ENCODE data around the gene ANKS1A. TPM values are rescaled to one million over a fixed set of nuclear protein-coding genes. Genes with fewer than 3 reads are reported as not detected.

ANKS1A gene
- total and polyA plus RNA-seq, 7 experiments from 2014 or later = 2.1 to 14.8 (median 9.6) TPM

DNA sequence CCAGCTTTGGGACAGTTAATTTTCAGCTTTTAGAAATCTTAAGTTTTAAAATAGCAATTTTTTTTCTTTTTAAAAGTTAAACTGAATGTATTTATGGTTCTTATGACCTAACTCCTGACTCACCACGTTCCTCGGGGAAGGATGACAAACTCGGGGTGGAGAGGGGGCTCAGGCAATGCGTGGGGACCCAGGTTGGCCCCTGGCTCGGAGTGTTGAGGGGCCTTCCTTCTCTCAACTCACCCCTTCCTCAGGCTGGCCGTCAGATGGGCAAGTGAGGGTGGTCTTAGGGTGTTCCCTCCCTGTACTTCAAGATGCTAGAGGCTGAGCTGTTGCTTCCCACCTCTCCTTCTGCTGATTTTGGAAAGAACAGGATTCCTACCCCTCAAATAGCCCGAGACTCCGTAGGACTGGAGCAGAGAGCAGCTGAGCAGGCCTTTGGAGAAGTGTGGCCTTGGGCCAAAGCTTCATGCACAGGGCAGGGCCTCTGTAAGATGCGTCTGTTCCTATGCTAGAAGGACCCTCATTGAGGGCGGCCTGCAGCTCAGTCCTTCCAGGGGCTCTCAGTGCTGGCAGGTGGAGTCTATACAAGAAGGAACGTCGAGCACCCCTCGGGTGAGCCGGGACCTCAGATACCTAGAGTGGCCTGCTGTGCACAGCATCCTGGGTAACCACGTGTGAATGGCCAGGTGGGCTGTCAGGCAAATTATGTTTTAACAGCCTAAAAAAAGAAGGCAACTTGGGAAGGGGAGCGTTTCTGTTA lies 172.8 kb downstream of the ANKS1A start:
- peaks cover 0 to 18% (median 4%) of the 10 kb centered on the region in 7 donors for H3K4me1 Mint-ChIP-seq

DNA sequence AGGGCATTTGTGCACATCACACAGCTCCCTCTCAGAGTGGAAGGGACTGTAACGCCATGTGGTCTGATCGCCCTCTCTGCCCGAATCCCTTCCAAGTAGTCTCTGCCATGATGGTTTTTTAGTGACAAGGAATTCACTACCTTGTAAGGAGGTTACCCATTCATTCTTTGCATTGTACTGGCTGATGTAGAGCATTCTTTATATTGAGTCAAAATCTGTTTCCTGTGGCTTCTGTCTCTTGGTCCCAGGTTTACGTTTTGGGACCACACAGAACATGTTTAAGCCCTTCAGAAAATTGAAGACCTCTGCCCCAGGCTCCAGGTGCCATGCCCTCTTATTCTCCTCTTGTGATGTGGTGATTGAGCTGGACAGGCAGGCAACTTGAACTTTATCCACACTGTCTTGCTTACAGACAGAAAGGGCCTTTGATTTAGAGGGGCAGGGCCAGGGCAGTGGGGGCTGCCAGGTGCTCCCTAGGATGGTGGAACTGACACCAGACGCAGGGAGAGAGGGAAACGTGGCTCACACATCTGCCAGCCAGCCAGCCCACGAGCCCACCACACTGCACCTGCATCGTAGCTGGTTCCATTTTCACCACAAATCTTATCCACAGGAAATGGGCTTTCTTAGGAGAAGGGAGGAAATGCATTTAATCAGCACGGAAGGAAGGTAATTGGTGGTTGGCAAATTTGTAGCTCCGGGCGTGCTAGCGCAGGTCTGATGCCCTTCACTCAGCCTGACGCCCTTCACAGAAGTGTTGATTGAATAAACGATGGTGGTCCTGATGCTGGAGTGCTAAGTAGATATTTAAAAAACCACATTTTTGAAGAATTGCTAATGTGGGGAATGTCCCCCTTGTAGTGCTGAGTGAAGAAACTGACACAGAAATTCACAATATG lies 173.9 kb downstream of the ANKS1A start:
- no peak overlapping the region for H3K4me3 ChIP-seq (ENCODE audit: low read length)
- H3K27me3 ChIP-seq (ENCODE audit: control insufficient read depth in 2 of 2, insufficient read depth in 2 of 2, low read length in 2 of 2) = no peaks in the 10 kb centered on the region
- peaks cover 0 to 52% (median 3%) of the 10 kb centered on the region in 5 donors for H3K36me3 Mint-ChIP-seq
- no peak for DNase-seq
- H3K4me3 Mint-ChIP-seq = no peak overlapping the region
- H3K36me3 ChIP-seq (ENCODE audit: control insufficient read depth in 2 of 3, insufficient read depth in 3 of 3, low read length in 3 of 3) = peaks cover 0 to 72% (median 0%) of the 10 kb centered on the region in 3 experiments
- H3K9me3 ChIP-seq (ENCODE audit: control insufficient read depth in 2 of 3, low read length in 3 of 3) = no peaks in the 10 kb centered on the region
- CTCF ChIA-PET = no interaction called here
- intact Hi-C loops (cut with micrococcal nuclease) = no loop called here
- POLR2A ChIA-PET = no interaction called here
- peaks cover 0 to 18% (median 4%) of the 10 kb centered on the region in 7 donors for H3K4me1 Mint-ChIP-seq
- no peaks in the 10 kb centered on the region for H3K9me3 Mint-ChIP-seq
- H3K4me1 ChIP-seq (ENCODE audit: control insufficient read depth in 2 of 2, insufficient read depth in 2 of 2, low read length in 2 of 2) = peaks cover 0 to 6% of the 10 kb centered on the region in 2 donors
- peak overlapping the region in 1 of 9 donors; percentile 30 for H3K27ac Mint-ChIP-seq
- no peak for ATAC-seq
- H3K27ac ChIP-seq (ENCODE audit: low read depth, low read length) = no peak overlapping the region
- no peaks in the 10 kb centered on the region for H3K27me3 Mint-ChIP-seq

More for the DNA sequence above, 172.8 kb downstream of the ANKS1A start:
- ATAC-seq (no peak), DNase-seq (no peak)
- ChIA-PET CTCF (no interaction called here), POLR2A (interaction anchor here (0.7 kb wide), 1 partner anchor 9 kb away, joined by 3 read pairs; no protein-coding TSS in a partner anchor)
- Mint-ChIP-seq H3K4me3 (no peak overlapping the region), H3K36me3 (peaks cover 0 to 51% (median 3%) of the 10 kb centered on the region in 5 donors), H3K27me3 (no peaks in the 10 kb centered on the region), H3K9me3 (no peaks in the 10 kb centered on the region), H3K27ac (peak overlapping the region in 1 of 9 donors; percentile 67)
- Histone ChIP-seq H3K4me1 (ENCODE audit: control insufficient read depth in 2 of 2, insufficient read depth in 2 of 2, low read length in 2 of 2) (peaks cover 0 to 6% of the 10 kb centered on the region in 2 donors), H3K36me3 (ENCODE audit: control insufficient read depth in 2 of 3, insufficient read depth in 3 of 3, low read length in 3 of 3) (peaks cover 0 to 79% (median 0%) of the 10 kb centered on the region in 3 experiments), H3K4me3 (ENCODE audit: low read length) (no peak overlapping the region), H3K9me3 (ENCODE audit: control insufficient read depth in 2 of 3, low read length in 3 of 3) (no peaks in the 10 kb centered on the region), H3K27ac (ENCODE audit: low read depth, low read length) (no peak overlapping the region), H3K27me3 (ENCODE audit: control insufficient read depth in 2 of 2, insufficient read depth in 2 of 2, low read length in 2 of 2) (no peaks in the 10 kb centered on the region)
- intact Hi-C loops (cut with micrococcal nuclease) = no loop called here

DNA sequence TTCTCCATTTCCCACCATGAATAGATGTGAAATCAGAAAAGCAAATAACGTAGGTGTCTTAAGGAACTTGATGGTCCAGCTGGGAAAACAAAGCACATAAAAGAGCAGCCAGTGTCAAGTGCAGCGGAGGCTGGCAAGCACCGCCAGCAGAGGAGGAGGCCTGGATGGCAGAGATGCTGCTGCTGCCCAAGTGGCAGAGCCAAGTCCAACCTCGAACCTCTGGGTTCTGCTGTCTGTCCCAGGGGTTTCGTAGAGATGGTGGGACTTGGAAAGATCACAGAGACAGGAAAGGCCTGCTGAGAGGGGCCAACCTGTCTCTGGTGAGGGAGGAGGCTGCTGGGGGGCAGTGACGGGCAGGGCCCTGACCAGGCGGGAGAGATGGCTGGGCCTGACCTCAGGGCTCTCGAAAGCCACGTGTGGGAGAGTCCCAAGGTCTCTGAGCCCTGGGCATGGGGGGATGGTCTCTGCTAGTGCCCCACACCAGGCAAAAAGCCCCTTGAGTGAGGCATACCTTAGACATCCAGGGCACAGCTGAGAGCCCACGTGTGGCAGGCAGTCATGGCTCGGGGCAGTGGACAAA lies 174.7 kb downstream of the ANKS1A start:
- Histone ChIP-seq H3K27me3 (ENCODE audit: control insufficient read depth in 2 of 2, insufficient read depth in 2 of 2, low read length in 2 of 2) (no peaks in the 10 kb centered on the region), H3K4me3 (ENCODE audit: low read length) (no peak overlapping the region), H3K27ac (ENCODE audit: low read depth, low read length) (no peak overlapping the region), H3K9me3 (ENCODE audit: control insufficient read depth in 2 of 3, low read length in 3 of 3) (no peaks in the 10 kb centered on the region), H3K36me3 (ENCODE audit: control insufficient read depth in 2 of 3, insufficient read depth in 3 of 3, low read length in 3 of 3) (peaks cover 0 to 72% (median 0%) of the 10 kb centered on the region in 3 experiments), H3K4me1 (ENCODE audit: control insufficient read depth in 2 of 2, insufficient read depth in 2 of 2, low read length in 2 of 2) (peaks cover 0 to under 1% of the 10 kb centered on the region in 2 donors)
- intact Hi-C loops (cut with micrococcal nuclease) = no loop called here
- H3K27me3 Mint-ChIP-seq = no peaks in the 10 kb centered on the region
- CTCF ChIA-PET = no interaction called here
- H3K4me3 Mint-ChIP-seq = no peak overlapping the region
- ATAC-seq (no peak), DNase-seq (no peak)
- POLR2A ChIA-PET = no interaction called here
- H3K9me3 Mint-ChIP-seq = no peaks in the 10 kb centered on the region
- H3K4me1 Mint-ChIP-seq = peaks cover 0 to 15% (median under 1%) of the 10 kb centered on the region in 7 donors
- H3K27ac Mint-ChIP-seq = no peak overlapping the region
- H3K36me3 Mint-ChIP-seq = peaks cover 0 to 46% (median under 1%) of the 10 kb centered on the region in 5 donors

DNA sequence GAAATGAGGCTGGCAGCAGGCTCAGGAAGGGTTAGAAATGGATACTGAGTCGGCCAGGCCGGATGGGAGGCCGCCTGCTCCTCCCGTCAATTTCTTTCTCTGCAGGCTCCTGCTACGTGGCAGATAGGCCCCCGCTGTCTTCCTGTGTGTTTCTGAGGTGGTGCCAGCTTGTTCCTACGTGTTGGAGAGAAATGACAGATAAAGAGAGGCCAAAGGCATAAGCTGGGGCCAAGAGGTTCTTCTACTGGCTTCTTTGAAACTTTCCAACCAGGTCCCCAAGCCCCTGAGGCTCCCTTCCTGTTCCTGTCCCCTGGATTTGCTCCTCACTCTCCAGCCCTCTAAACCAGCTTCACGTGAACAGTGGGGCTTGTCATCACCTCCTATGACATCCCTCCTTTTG lies 175.2 kb downstream of the ANKS1A start:
- no peaks in the 10 kb centered on the region for H3K4me1 ChIP-seq (ENCODE audit: control insufficient read depth in 2 of 2, insufficient read depth in 2 of 2, low read length in 2 of 2)
- POLR2A ChIA-PET = interaction anchor here (0.6 kb wide), 1 partner anchor 1339 kb away, joined by 3 read pairs; no protein-coding TSS in a partner anchor
- CTCF ChIA-PET = no interaction called here
- H3K4me1 Mint-ChIP-seq = peaks cover 0 to 13% (median 0%) of the 10 kb centered on the region in 7 donors
- no peak overlapping the region for H3K4me3 ChIP-seq (ENCODE audit: low read length)
- no peak for DNase-seq
- no peak overlapping the region for H3K27ac Mint-ChIP-seq
- no peak for ATAC-seq
- no peaks in the 10 kb centered on the region for H3K9me3 ChIP-seq (ENCODE audit: control insufficient read depth in 2 of 3, low read length in 3 of 3)
- H3K27ac ChIP-seq (ENCODE audit: low read depth, low read length) = no peak overlapping the region
- intact Hi-C loops (cut with micrococcal nuclease) = no loop called here
- H3K9me3 Mint-ChIP-seq = no peaks in the 10 kb centered on the region
- no peaks in the 10 kb centered on the region for H3K27me3 ChIP-seq (ENCODE audit: control insufficient read depth in 2 of 2, insufficient read depth in 2 of 2, low read length in 2 of 2)
- no peak overlapping the region for H3K4me3 Mint-ChIP-seq
- no peaks in the 10 kb centered on the region for H3K27me3 Mint-ChIP-seq
- H3K36me3 Mint-ChIP-seq = peaks cover 0 to 45% (median 0%) of the 10 kb centered on the region in 5 donors
- peaks cover 0 to 69% (median 0%) of the 10 kb centered on the region in 3 experiments for H3K36me3 ChIP-seq (ENCODE audit: control insufficient read depth in 2 of 3, insufficient read depth in 3 of 3, low read length in 3 of 3)

DNA sequence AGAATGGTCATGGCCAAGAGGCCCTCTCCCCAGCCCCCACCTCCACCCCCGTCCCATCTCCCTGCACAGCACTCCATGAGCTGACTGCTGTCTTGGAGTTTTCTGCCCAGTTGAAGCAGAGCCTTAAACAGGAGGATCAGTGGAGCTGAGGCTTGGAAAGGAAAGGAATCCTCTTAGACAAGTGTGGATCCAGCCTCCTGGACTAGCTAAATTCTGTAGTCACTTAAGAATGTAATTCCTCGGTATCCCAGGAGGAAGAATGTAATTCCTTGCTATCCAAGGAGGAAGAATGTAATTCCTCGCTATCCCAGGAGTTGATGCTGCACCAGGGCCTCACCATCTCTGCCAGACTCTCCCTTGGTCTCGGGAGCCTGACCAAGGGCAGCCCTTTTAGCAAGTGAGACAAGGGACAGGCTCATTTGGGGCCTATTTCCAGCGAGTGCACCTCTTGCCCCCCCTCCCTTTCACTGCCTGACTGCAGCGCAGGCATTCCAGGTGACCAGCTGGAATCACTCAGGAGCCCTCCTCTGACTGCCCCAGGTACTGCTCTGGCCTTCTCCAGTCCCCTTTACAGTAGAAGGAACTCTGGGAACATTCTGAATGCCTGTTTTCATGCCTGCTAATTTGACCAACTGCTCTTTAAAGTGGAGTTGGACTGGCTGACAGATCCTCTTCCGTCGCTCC lies 175.8 kb downstream of the ANKS1A start:
- Histone ChIP-seq H3K9me3 (ENCODE audit: control insufficient read depth in 2 of 3, low read length in 3 of 3) (no peaks in the 10 kb centered on the region), H3K36me3 (ENCODE audit: control insufficient read depth in 2 of 3, insufficient read depth in 3 of 3, low read length in 3 of 3) (peaks cover 0 to 64% (median 0%) of the 10 kb centered on the region in 3 experiments), H3K27ac (ENCODE audit: low read depth, low read length) (no peak overlapping the region), H3K27me3 (ENCODE audit: control insufficient read depth in 2 of 2, insufficient read depth in 2 of 2, low read length in 2 of 2) (no peaks in the 10 kb centered on the region), H3K4me1 (ENCODE audit: control insufficient read depth in 2 of 2, insufficient read depth in 2 of 2, low read length in 2 of 2) (no peaks in the 10 kb centered on the region), H3K4me3 (ENCODE audit: low read length) (no peak overlapping the region)
- ChIA-PET CTCF (no interaction called here), POLR2A (interaction anchor here (0.6 kb wide), 1 partner anchor 1339 kb away, joined by 3 read pairs; no protein-coding TSS in a partner anchor)
- H3K4me3 Mint-ChIP-seq = no peak overlapping the region
- H3K27ac Mint-ChIP-seq = no peak overlapping the region
- H3K27me3 Mint-ChIP-seq = no peaks in the 10 kb centered on the region
- ATAC-seq = no peak
- H3K9me3 Mint-ChIP-seq = no peaks in the 10 kb centered on the region
- DNase-seq = no peak
- intact Hi-C loops (cut with micrococcal nuclease) = no loop called here
- peaks cover 0 to 13% (median 0%) of the 10 kb centered on the region in 7 donors for H3K4me1 Mint-ChIP-seq
- H3K36me3 Mint-ChIP-seq = peaks cover 0 to 40% (median 0%) of the 10 kb centered on the region in 5 donors

DNA sequence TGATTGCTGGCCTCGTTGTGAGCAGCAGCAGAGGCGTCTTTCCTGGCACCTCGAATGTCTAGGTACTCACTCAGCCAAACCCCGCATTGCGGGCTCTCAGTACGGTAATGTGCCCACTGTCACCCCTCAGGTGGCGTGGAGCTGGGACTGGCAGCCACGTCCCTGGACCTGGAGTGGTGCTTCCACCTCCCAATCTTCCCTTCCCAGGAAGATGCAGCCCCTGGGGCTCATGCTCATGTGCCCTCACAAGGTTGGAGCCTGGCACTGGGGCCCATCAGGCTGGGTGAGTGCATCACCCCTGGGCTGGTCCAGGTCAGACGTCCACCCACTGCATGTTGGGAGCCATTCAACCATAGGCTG lies 176.4 kb downstream of the ANKS1A start:
- Mint-ChIP-seq H3K27me3 (no peaks in the 10 kb centered on the region), H3K36me3 (peaks cover 0 to 35% (median 0%) of the 10 kb centered on the region in 5 donors), H3K4me3 (no peak overlapping the region), H3K9me3 (no peaks in the 10 kb centered on the region), H3K27ac (no peak overlapping the region), H3K4me1 (peaks cover 0 to 13% (median 0%) of the 10 kb centered on the region in 7 donors)
- ChIA-PET CTCF (no interaction called here), POLR2A (no interaction called here)
- Histone ChIP-seq H3K27me3 (ENCODE audit: control insufficient read depth in 2 of 2, insufficient read depth in 2 of 2, low read length in 2 of 2) (no peaks in the 10 kb centered on the region), H3K4me3 (ENCODE audit: low read length) (no peak overlapping the region), H3K4me1 (ENCODE audit: control insufficient read depth in 2 of 2, insufficient read depth in 2 of 2, low read length in 2 of 2) (no peaks in the 10 kb centered on the region), H3K27ac (ENCODE audit: low read depth, low read length) (no peak overlapping the region), H3K36me3 (ENCODE audit: control insufficient read depth in 2 of 3, insufficient read depth in 3 of 3, low read length in 3 of 3) (peaks cover 0 to 58% (median 0%) of the 10 kb centered on the region in 3 experiments), H3K9me3 (ENCODE audit: control insufficient read depth in 2 of 3, low read length in 3 of 3) (no peaks in the 10 kb centered on the region)
- intact Hi-C loops (cut with micrococcal nuclease) = no loop called here
- ATAC-seq (no peak), DNase-seq (no peak)
